GM12874 (cell line): Measurements from ENCODE around the gene VAMP1.

Source experiments
- CTCF ChIP-seq: IDR thresholded peaks from 2 replicates; pipeline ENCODE4 v1.5.1; 2011; ENCODE audit warnings: low read depth, mild to moderate bottlenecking, control low read depth, low read length, moderate library complexity; ENCODE audit not compliant: insufficient read depth

The VAMP1 gene

GRCh38 chr12:6471989-6472360, 1.5 kb upstream of the VAMP1 start:
- TF ChIP-seq CTCF, result no peak

GRCh38 chr12:6469609-6470374, 685 bp downstream of the VAMP1 start:
- no peak for TF ChIP-seq CTCF

GRCh38 chr12:6469092-6469491, 1.4 kb downstream of the VAMP1 start:
- no peak for TF ChIP-seq CTCF

- no peak for TF ChIP-seq CTCF
These were observed 2.2 kb downstream of the VAMP1 start for GRCh38 chr12:6468283-6468575.

GRCh38 chr12:6466184-6466573, 4.3 kb downstream of the VAMP1 start:
- no peak for TF ChIP-seq CTCF

GRCh38 chr12:6465467-6466183, 4.9 kb downstream of the VAMP1 start:
- TF ChIP-seq CTCF, result peak; percentile 84

GRCh38 chr12:6464531-6464930, 5.9 kb downstream of the VAMP1 start:
- TF ChIP-seq CTCF, result no peak
